Measurements from ENCODE around the gene FAM13B.

FAM13B gene

DNA sequence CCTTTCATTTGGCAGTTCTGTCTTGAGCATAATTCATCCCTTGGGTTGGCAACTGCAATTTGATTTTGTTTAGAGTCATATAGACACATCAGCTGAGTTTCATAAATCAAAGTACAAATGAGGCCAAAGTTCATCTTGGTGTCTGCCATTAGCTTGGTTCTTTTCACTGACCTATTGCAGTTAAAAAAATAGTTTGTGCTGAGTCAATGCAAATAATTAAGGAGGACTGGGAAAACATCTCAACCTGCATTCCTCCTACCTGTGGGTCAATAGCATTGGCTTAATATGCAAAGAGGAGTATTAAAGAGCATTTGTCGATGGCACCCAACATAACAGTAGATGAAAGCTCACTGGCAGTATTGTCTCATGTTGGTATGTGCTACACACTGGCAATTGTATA is 142.0 kb downstream of the FAM13B start:
- DNase-seq, result no peak

DNA sequence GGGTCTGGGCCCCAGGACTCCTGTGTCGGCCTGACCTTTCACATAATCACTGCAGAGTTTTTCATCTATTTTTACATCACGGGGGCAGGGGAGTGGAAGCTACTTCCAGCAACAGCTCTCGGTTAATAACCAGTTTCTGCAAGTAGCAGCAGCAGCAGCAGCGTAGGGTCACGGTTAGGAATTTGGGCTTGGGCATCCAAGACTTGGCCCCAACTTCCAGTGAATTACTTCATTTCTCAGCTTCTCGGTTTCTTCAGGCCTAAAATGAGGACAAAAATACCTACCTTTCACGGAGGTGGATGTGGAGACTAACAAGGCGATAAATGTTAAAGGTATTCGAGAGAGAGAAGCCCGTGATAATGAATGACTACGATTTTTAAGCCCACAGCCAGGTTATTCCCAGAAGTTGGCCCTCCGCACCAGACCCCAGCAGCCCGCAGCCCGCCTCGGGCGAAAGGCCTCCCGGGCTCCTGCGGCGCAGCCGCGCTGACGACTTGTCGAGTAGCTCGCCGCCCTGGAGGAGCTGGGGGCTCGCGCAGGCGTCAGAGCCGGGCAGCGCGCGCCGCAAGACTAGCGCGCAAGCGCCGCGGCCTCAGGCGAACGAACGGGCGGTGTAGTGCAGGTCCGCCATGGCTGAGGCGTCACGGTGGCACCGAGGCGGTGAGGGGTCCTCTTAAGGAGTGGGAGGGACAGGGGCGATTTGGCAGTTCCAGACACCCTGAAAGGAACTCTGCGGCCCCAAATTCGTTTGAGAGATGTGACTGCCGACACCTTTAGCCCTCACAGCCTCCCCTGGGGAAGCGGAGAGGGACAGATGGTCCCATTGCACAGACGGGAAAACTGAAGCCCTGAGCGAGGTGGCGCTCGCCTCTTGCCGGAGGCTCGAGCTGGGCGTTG is 143.8 kb downstream of the FAM13B start, which contains the start of gene PKD2L2:
TSS of gene PKD2L2 (plus strand) at position 595 of the 897 bp plus-strand sequence. CDS start at position 630, 35 bp downstream.
- peak; percentile 90 for DNase-seq

DNA sequence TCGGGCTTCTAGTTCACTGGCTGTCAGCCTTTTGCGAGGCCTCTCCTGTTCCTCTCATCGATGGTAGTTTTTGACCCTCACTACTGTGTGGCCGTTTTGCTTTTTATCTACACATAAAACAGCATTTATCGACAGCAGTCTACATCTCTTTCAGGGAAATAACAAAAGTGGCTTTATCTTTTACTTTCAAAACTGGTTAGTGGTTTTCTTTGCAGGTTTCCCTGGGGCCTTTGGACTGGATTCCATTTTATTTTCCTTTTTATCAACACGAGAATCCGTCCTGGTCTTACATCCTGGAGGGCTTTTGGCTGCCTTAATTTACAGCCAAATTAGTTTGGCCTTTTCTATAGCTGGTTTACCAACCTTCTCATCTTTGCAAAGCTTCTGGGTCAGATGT is 144.4 kb downstream of the FAM13B start:
- DNase-seq, result no peak
